T-cell (primary cell): Measurements from ENCODE around the gene PLK1. TPM values are rescaled to one million over a fixed set of nuclear protein-coding genes. Genes with fewer than 3 reads are reported as not detected.

Experiments used
- ATAC-seq, 4 experiments: fragments of 200-7000 bp in 3 of 4; fragments of 150-1000 bp in 1 of 4; cut with Tn5 transposase; replicated peaks in 1 of 4; 1 replicate in 3 of 4; 2 replicates in 1 of 4; pipeline ENCODE4 v1.10.0; 2021; ENCODE audit warnings: moderate library complexity in 3 of 4, mild to moderate bottlenecking in 2 of 4, moderate number of reproducible peaks in 1 of 4
- CTCF ChIA-PET, 2 donors: fragments of 300-600 bp; sonication (Branson Sonifier 250); formaldehyde crosslinking; loops; one replicate each; lab custom pipeline; 2022; ENCODE audit warnings: antibody characterized with exemption in 2 of 2; lab: Charles Lee
- POLR2A ChIA-PET, 2 donors: fragments of 300-600 bp; sonication (Branson Sonifier 250); formaldehyde crosslinking; loops; one replicate each; lab custom pipeline; 2022; ENCODE audit warnings: antibody characterized with exemption in 2 of 2; lab: Charles Lee
- DNase-seq, 35 experiments: peaks; one replicate each; pipeline versions ENCODE4 v3.0.0 to v3.0.0-alpha.2; 2013 to 2023
- H3K27ac ChIP-seq: one replicate; pipeline ENCODE4 v1.5.1; 2013; ENCODE audit warnings: low read length
- H3K27me3 ChIP-seq, 2 experiments: replicated peaks in 1 of 2; 1 replicate in 1 of 2; 2 replicates in 1 of 2; pipeline versions ENCODE4 v1.6.1 to v1.7.0; 2013; ENCODE audit warnings: low read length in 1 of 2, mixed read lengths in 1 of 2; ENCODE audit not compliant: control insufficient read depth in 2 of 2, insufficient read depth in 2 of 2; ENCODE audit errors: extremely low read depth in 1 of 2
- H3K36me3 ChIP-seq, 2 donors: 1 replicate in 1 of 2; 2 replicates in 1 of 2; pipeline versions ENCODE4 v1.6.1 to v1.7.0; 2013; ENCODE audit warnings: low read length in 1 of 2; ENCODE audit not compliant: control insufficient read depth in 2 of 2, insufficient read depth in 1 of 2; ENCODE audit errors: extremely low read depth in 1 of 2
- H3K4me1 ChIP-seq, 2 experiments: 1 replicate in 1 of 2; 2 replicates in 1 of 2; pipeline versions ENCODE4 v1.6.1 to v1.7.0; 2013; ENCODE audit warnings: low read length in 2 of 2, mixed read lengths in 1 of 2; ENCODE audit not compliant: insufficient read depth in 2 of 2, control insufficient read depth in 1 of 2; ENCODE audit errors: extremely low read depth in 1 of 2
- H3K4me3 ChIP-seq, 2 donors: 1 replicate in 1 of 2; 2 replicates in 1 of 2; pipeline versions ENCODE4 v1.5.1 to v1.7.0; 2013; ENCODE audit warnings: mild to moderate bottlenecking in 2 of 2, low read length in 1 of 2, moderate library complexity in 1 of 2; ENCODE audit not compliant: control insufficient read depth in 1 of 2; ENCODE audit errors: extremely low read depth in 1 of 2
- H3K9me3 ChIP-seq: 2 replicates; pipeline ENCODE4 v1.7.0; 2013
- H3K27ac Mint-ChIP-seq, 2 donors: one replicate each; pipeline ENCODE4 v1.8.0; 2020 to 2021; ENCODE audit warnings: mild to moderate bottlenecking in 2 of 2, mixed read lengths in 2 of 2
- H3K27me3 Mint-ChIP-seq, 2 donors: one replicate each; pipeline ENCODE4 v1.8.0; 2021 to 2022; ENCODE audit warnings: mixed read lengths in 2 of 2
- H3K36me3 Mint-ChIP-seq: one replicate; pipeline ENCODE4 v1.8.0; 2021; ENCODE audit warnings: mixed read lengths
- H3K4me1 Mint-ChIP-seq, 3 donors: one replicate each; pipeline ENCODE4 v1.8.0; 2020 to 2022; ENCODE audit warnings: mixed read lengths in 3 of 3, mild to moderate bottlenecking in 1 of 3
- H3K4me3 Mint-ChIP-seq, 3 donors: one replicate each; pipeline ENCODE4 v1.8.0; 2020 to 2022; ENCODE audit warnings: mild to moderate bottlenecking in 3 of 3, mixed read lengths in 3 of 3, moderate library complexity in 3 of 3
- H3K9me3 Mint-ChIP-seq, 3 donors: one replicate each; pipeline ENCODE4 v1.8.0; 2020 to 2022; ENCODE audit warnings: mixed read lengths in 3 of 3
- WGBS: methylation state at CpG from one replicate; pipeline ENCODE4 v1.1.5; 2013; ENCODE audit warnings: missing lambda C conversion rate; ENCODE audit not compliant: insufficient coverage; 5-methylcytosine and 5-hydroxymethylcytosine counted together
- total RNA-seq, 35 experiments: library from RNA in 6 of 35; stranded (reverse) in 6 of 35; fragments of 120-200 nt in 1 of 35; gene quantifications; one replicate each; pipeline versions ENCODE4 v1.2.1 to v1.2.4 and lab custom pipeline; 2013 to 2026

The PLK1 gene
- total RNA-seq, 5 donors from 2014 or later (not counting 1 experiment from before 2014, with no cell fraction given) = 1.5 to 4.6 (median 3.7) TPM

- Histone ChIP-seq H3K9me3 (no peaks in the 10 kb centered on the region), H3K4me3 (no peak overlapping the region), H3K36me3 (no peaks in the 10 kb centered on the region), H3K27ac (no peak overlapping the region), H3K27me3 (peaks cover 2 to 31% of the 10 kb centered on the region in 2 experiments), H3K4me1 (peaks cover 0 to 13% of the 10 kb centered on the region in 2 experiments)
- no peaks in the 10 kb centered on the region for H3K36me3 Mint-ChIP-seq
- DNase-seq = no peak
- no peak for ATAC-seq
- WGBS = 50% methylated on average over 2 of the region's 2 CpGs
- peaks cover 0 to 13% (median 6%) of the 10 kb centered on the region in 3 donors for H3K4me1 Mint-ChIP-seq
- peaks cover 6 to 7% (median 6%) of the 10 kb centered on the region in 3 donors for H3K9me3 Mint-ChIP-seq
- ChIA-PET POLR2A (no interaction called here), CTCF (no interaction called here)
- no peak overlapping the region for H3K27ac Mint-ChIP-seq
- no peak overlapping the region for H3K4me3 Mint-ChIP-seq
- peaks cover 18 to 21% of the 10 kb centered on the region in 2 donors for H3K27me3 Mint-ChIP-seq
Observed at GRCh38 chr16:23702951-23703350, 24.3 kb downstream of the PLK1 start.

GRCh38 chr16:23704772-23705516, 26.3 kb downstream of the PLK1 start:
- DNase-seq (no peak), ATAC-seq (no peak)
- H3K27ac Mint-ChIP-seq = no peak overlapping the region
- WGBS = 84% methylated on average over 17 of the region's 22 CpGs
- H3K4me3 ChIP-seq = no peak overlapping the region
- H3K27me3 Mint-ChIP-seq = peaks cover 24 to 31% of the 10 kb centered on the region in 2 donors
- H3K4me1 Mint-ChIP-seq = no peaks in the 10 kb centered on the region
- ChIA-PET POLR2A (no interaction called here), CTCF (no interaction called here)
- H3K4me1 ChIP-seq = no peaks in the 10 kb centered on the region
- peaks cover 6 to 18% (median 9%) of the 10 kb centered on the region in 3 donors for H3K9me3 Mint-ChIP-seq
- no peaks in the 10 kb centered on the region for H3K36me3 ChIP-seq
- H3K27me3 ChIP-seq = peaks cover 2 to 34% of the 10 kb centered on the region in 2 experiments
- no peaks in the 10 kb centered on the region for H3K9me3 ChIP-seq
- H3K36me3 Mint-ChIP-seq = no peaks in the 10 kb centered on the region
- no peak overlapping the region for H3K4me3 Mint-ChIP-seq
- no peak overlapping the region for H3K27ac ChIP-seq

- no peak for ATAC-seq
- H3K36me3 ChIP-seq = no peaks in the 10 kb centered on the region
- no peak for DNase-seq
- WGBS = no CpG with 5 or more reads among the region's 2 CpGs
- H3K27me3 Mint-ChIP-seq = peaks cover 29 to 36% of the 10 kb centered on the region in 2 donors
- no peak overlapping the region for H3K27ac ChIP-seq
- H3K27ac Mint-ChIP-seq = no peak overlapping the region
- no peaks in the 10 kb centered on the region for H3K9me3 ChIP-seq
- CTCF ChIA-PET = no interaction called here
- H3K4me1 ChIP-seq = no peaks in the 10 kb centered on the region
- POLR2A ChIA-PET = no interaction called here
- H3K36me3 Mint-ChIP-seq = peaks cover 4% of the 10 kb centered on the region
- peaks cover 10 to 24% (median 12%) of the 10 kb centered on the region in 3 donors for H3K9me3 Mint-ChIP-seq
- H3K4me1 Mint-ChIP-seq = no peaks in the 10 kb centered on the region
- H3K4me3 ChIP-seq = no peak overlapping the region
- peaks cover 2 to 36% of the 10 kb centered on the region in 2 experiments for H3K27me3 ChIP-seq
- H3K4me3 Mint-ChIP-seq = no peak overlapping the region
Observed at GRCh38 chr16:23705517-23705902, 26.8 kb downstream of the PLK1 start.

- Histone ChIP-seq H3K36me3 (no peaks in the 10 kb centered on the region), H3K4me3 (no peak overlapping the region), H3K27ac (no peak overlapping the region), H3K27me3 (peaks cover 4 to 43% of the 10 kb centered on the region in 2 experiments), H3K4me1 (no peaks in the 10 kb centered on the region), H3K9me3 (no peaks in the 10 kb centered on the region)
- Mint-ChIP-seq H3K36me3 (peaks cover 4% of the 10 kb centered on the region), H3K27me3 (peaks cover 39 to 46% of the 10 kb centered on the region in 2 donors), H3K9me3 (peaks cover 11 to 24% (median 12%) of the 10 kb centered on the region in 3 donors), H3K27ac (no peak overlapping the region), H3K4me1 (no peaks in the 10 kb centered on the region), H3K4me3 (no peak overlapping the region)
- no peak for DNase-seq
- ATAC-seq = no peak
- ChIA-PET CTCF (no interaction called here), POLR2A (no interaction called here)
- WGBS = 78% methylated on average over 3 of the region's 4 CpGs
Observed at GRCh38 chr16:23706439-23706838, 27.8 kb downstream of the PLK1 start.

- no peaks in the 10 kb centered on the region for H3K4me1 ChIP-seq
- H3K36me3 ChIP-seq = no peaks in the 10 kb centered on the region
- Mint-ChIP-seq H3K9me3 (peaks cover 5 to 17% (median 7%) of the 10 kb centered on the region in 3 donors), H3K4me3 (no peak overlapping the region), H3K4me1 (no peaks in the 10 kb centered on the region), H3K27ac (no peak overlapping the region), H3K36me3 (peaks cover 4% of the 10 kb centered on the region), H3K27me3 (peaks cover 51 to 59% of the 10 kb centered on the region in 2 donors)
- CTCF ChIA-PET = no interaction called here
- no peaks in the 10 kb centered on the region for H3K9me3 ChIP-seq
- no peak for DNase-seq
- no peak for ATAC-seq
- peaks cover 8 to 65% of the 10 kb centered on the region in 2 experiments for H3K27me3 ChIP-seq
- no peak overlapping the region for H3K4me3 ChIP-seq
- POLR2A ChIA-PET = no interaction called here
- H3K27ac ChIP-seq = no peak overlapping the region
Observed at GRCh38 chr16:23709536-23709935, 30.8 kb downstream of the PLK1 start.

GRCh38 chr16:23710008-23710407, 31.3 kb downstream of the PLK1 start:
- H3K27ac Mint-ChIP-seq = no peak overlapping the region
- Histone ChIP-seq H3K4me3 (no peak overlapping the region), H3K27me3 (peaks cover 11 to 63% of the 10 kb centered on the region in 2 experiments), H3K36me3 (no peaks in the 10 kb centered on the region), H3K9me3 (no peaks in the 10 kb centered on the region), H3K27ac (no peak overlapping the region), H3K4me1 (no peaks in the 10 kb centered on the region)
- H3K9me3 Mint-ChIP-seq = peaks cover 5 to 17% (median 7%) of the 10 kb centered on the region in 3 donors
- H3K4me1 Mint-ChIP-seq = no peaks in the 10 kb centered on the region
- ChIA-PET POLR2A (no interaction called here), CTCF (no interaction called here)
- DNase-seq (no peak), ATAC-seq (no peak)
- H3K36me3 Mint-ChIP-seq = peaks cover 4% of the 10 kb centered on the region
- H3K4me3 Mint-ChIP-seq = no peak overlapping the region
- peaks cover 53 to 63% of the 10 kb centered on the region in 2 donors for H3K27me3 Mint-ChIP-seq
- no CpG with 5 or more reads among the region's 2 CpGs for WGBS
